K562 (cell line): ENCODE results near the gene GTPBP2. TPM values are rescaled to one million over a fixed set of nuclear protein-coding genes. Genes with fewer than 3 reads are reported as not detected.

Experiments used
- ATAC-seq: fragments of 200-7000 bp; cut with Tn5 transposase; 3 replicates; pipeline ENCODE4 v1.9.1; 2020; ENCODE audit warnings: moderate library complexity
- BruUV-seq: library from RNA; stranded (reverse); fragments of 400-500 nt; replicated peaks from 2 replicates; lab custom pipeline; 2021; lab: Mats Ljungman, UMichigan
- CTCF ChIA-PET: fragments of 300-600 bp; formaldehyde crosslinking; extraction: SDS; loops from one replicate; lab custom pipeline; 2021; ENCODE audit warnings: low intra/inter-chr PET ratio; lab: Yijun Ruan, JAX
- POLR2A ChIA-PET: fragments of 300-600, 350-650 bp; sonication (Branson Sonifier 250); formaldehyde crosslinking; extraction: SDS; loops from one replicate; lab custom pipeline; 2021; ENCODE audit warnings: antibody characterized with exemption, inconsistent platforms; lab: Yijun Ruan, JAX
- DNase-seq, 4 experiments: peaks; one replicate each; pipeline versions ENCODE4 v3.0.0 to v3.0.0-alpha.2; 2011 to 2018; ENCODE audit warnings: low spot score in 3 of 4, mixed read lengths in 3 of 4; ENCODE audit errors: extremely low read depth in 1 of 4
- FAIRE-seq: peaks from 2 replicates; lab custom pipeline; 2011; peaks lifted over from hg19 to GRCh38; lab: Jason Lieb, UNC
- H2AFZ ChIP-seq: 2 replicates; pipeline ENCODE4 v1.6.0; 2011; ENCODE audit warnings: low read depth, low read length, control low read depth, inconsistent platforms
- H3K27ac ChIP-seq: fragments of 200-600 bp; 3 replicates; pipeline ENCODE4 v1.8.0; 2011; ENCODE audit warnings: low read depth, mild to moderate bottlenecking, control low read depth, inconsistent platforms, low read length, moderate library complexity, mixed read lengths; ENCODE audit errors: extremely low read depth
- H3K27me3 ChIP-seq, 2 experiments: fragments of 300-600 bp in 1 of 2; 2 replicates in 1 of 2; 3 replicates in 1 of 2; pipeline versions ENCODE4 v1.6.0 to v1.8.0; 2011; ENCODE audit warnings: inconsistent platforms in 2 of 2, low read length in 2 of 2, mild to moderate bottlenecking in 1 of 2, mixed read lengths in 1 of 2, moderate library complexity in 1 of 2; ENCODE audit not compliant: control insufficient read depth in 2 of 2, insufficient read depth in 2 of 2
- H3K36me3 ChIP-seq: fragments of 300-600 bp; 3 replicates; pipeline ENCODE4 v1.8.0; 2011; ENCODE audit warnings: mild to moderate bottlenecking, low read length, inconsistent platforms; ENCODE audit not compliant: control insufficient read depth, insufficient read depth
- H3K4me1 ChIP-seq, 2 experiments: fragments of 200-600 bp in 1 of 2; replicated peaks in 1 of 2; 2 replicates in 1 of 2; 3 replicates in 1 of 2; pipeline versions ENCODE4 v1.5.1 to v1.8.0; 2011; ENCODE audit warnings: inconsistent platforms in 2 of 2, low read length in 2 of 2, mild to moderate bottlenecking in 1 of 2, mixed read lengths in 1 of 2, moderate library complexity in 1 of 2; ENCODE audit not compliant: control insufficient read depth in 2 of 2, insufficient read depth in 2 of 2
- H3K4me2 ChIP-seq: 2 replicates; pipeline ENCODE4 v1.6.1; 2011; ENCODE audit warnings: low read length, control low read depth, inconsistent platforms, mixed read lengths; ENCODE audit not compliant: insufficient read depth
- H3K4me3 ChIP-seq: fragments of 200-600 bp; sonication (generic), shearing (Covaris generic); 2 replicates; pipeline ENCODE4 v1.5.1; 2016; ENCODE audit warnings: control low read depth, inconsistent platforms
- H3K79me2 ChIP-seq: fragments of 200-600 bp; 3 replicates; pipeline ENCODE4 v1.8.0; 2011; ENCODE audit warnings: low read length, inconsistent platforms; ENCODE audit not compliant: control insufficient read depth, insufficient read depth
- H3K9ac ChIP-seq, 2 experiments: 2 replicates each; pipeline versions ENCODE4 v1.6.0 to v1.6.1; 2011; ENCODE audit warnings: low read depth in 2 of 2, low read length in 2 of 2, control low read depth in 1 of 2, inconsistent platforms in 1 of 2, mild to moderate bottlenecking in 1 of 2, mixed read lengths in 1 of 2; ENCODE audit not compliant: insufficient read depth in 1 of 2
- H3K9me1 ChIP-seq: one replicate; pipeline ENCODE4 v1.6.0; 2011; ENCODE audit warnings: inconsistent platforms, mild to moderate bottlenecking, low read length, moderate library complexity; ENCODE audit not compliant: control insufficient read depth, insufficient read depth
- H3K9me3 ChIP-seq: replicated peaks from 2 replicates; pipeline ENCODE4 v1.5.1; 2011; ENCODE audit warnings: low read depth, low read length, inconsistent platforms; ENCODE audit not compliant: control insufficient read depth, insufficient read depth
- H4K20me1 ChIP-seq: replicated peaks from 2 replicates; pipeline ENCODE4 v1.6.1; 2011; ENCODE audit warnings: low read length, inconsistent platforms, mixed read lengths; ENCODE audit not compliant: control insufficient read depth, insufficient read depth
- BRD9 ChIP-seq: fragments of 450-650 bp; IDR thresholded peaks from 2 replicates; pipeline ENCODE4 v1.6.1; 2018; ENCODE audit warnings: low read depth; ENCODE audit not compliant: partially characterized antibody
- CXXC5 ChIP-seq: fragments of 250-450 bp; sonication (Bioruptor Pico); IDR thresholded peaks from 2 replicates; pipeline ENCODE4 v1.8.0; 2022; ENCODE audit warnings: inconsistent platforms, mild to moderate bottlenecking, moderate library complexity
- ETV1 ChIP-seq: fragments of 450-650 bp; conservative IDR thresholded peaks from 2 replicates; pipeline ENCODE4 v1.6.1; 2016; ENCODE audit warnings: missing genetic modification characterization, control low read depth, low read depth, missing compliant biosample characterization
- FOXA1 ChIP-seq: fragments of 450-650 bp; IDR thresholded peaks from 2 replicates; pipeline ENCODE4 v1.6.1; 2016; ENCODE audit warnings: mild to moderate bottlenecking, borderline replicate concordance
- FOXK2 ChIP-seq, 2 experiments: fragments of 450-650 bp; IDR thresholded peaks in 1 of 2; conservative IDR thresholded peaks in 1 of 2; 2 replicates each; pipeline ENCODE4 v1.6.1; 2016; ENCODE audit warnings: low read depth in 2 of 2, mild to moderate bottlenecking in 1 of 2
- NFE2L1 ChIP-seq: fragments of 450-650 bp; IDR thresholded peaks from 2 replicates; pipeline ENCODE4 v1.6.1; 2016; ENCODE audit warnings: missing genetic modification characterization, low read depth, mild to moderate bottlenecking, missing compliant biosample characterization, moderate library complexity, borderline replicate concordance
- POLR2AphosphoS5 ChIP-seq: IDR thresholded peaks from 2 replicates; pipeline ENCODE4 v1.6.1; 2011; ENCODE audit warnings: mild to moderate bottlenecking, low read depth, low read length, moderate library complexity; ENCODE audit not compliant: control insufficient read depth, insufficient read depth
- SMAD2 ChIP-seq: fragments of 150-350 bp; IDR thresholded peaks from 2 replicates; pipeline ENCODE4 v1.6.1; 2014; ENCODE audit warnings: low read depth, mild to moderate bottlenecking, low read length
- TAF7 ChIP-seq: fragments of 450-650 bp; IDR thresholded peaks from 2 replicates; pipeline ENCODE4 v1.6.1; 2016; ENCODE audit warnings: missing genetic modification characterization, missing compliant biosample characterization
- ZKSCAN1 ChIP-seq: fragments of 150-350 bp; IDR thresholded peaks from 2 replicates; pipeline ENCODE4 v1.6.1; 2016; ENCODE audit warnings: low read depth, low read length
- ZNF121 ChIP-seq: sonication (generic); formaldehyde crosslinking; conservative IDR thresholded peaks from 2 replicates; pipeline ENCODE4 v1.8.0; 2022; ENCODE audit warnings: missing genetic modification reagents
- ZNF174 ChIP-seq: fragments of 250-450 bp; sonication (Bioruptor Pico); IDR thresholded peaks from 2 replicates; pipeline ENCODE4 v1.4.0; 2020; ENCODE audit warnings: mild to moderate bottlenecking
- ZNF695 ChIP-seq: fragments of 450-650 bp; formaldehyde crosslinking; IDR thresholded peaks from 2 replicates; pipeline ENCODE4 v1.4.0; 2020; ENCODE audit warnings: mild to moderate bottlenecking, moderate library complexity
- whole genome bisulfite sequencing: fragments of 100-300 bp; shearing (Covaris generic); methylation state at CpG from one replicate; pipeline ENCODE4 v1.1.6; 2016; ENCODE audit warnings: low coverage, mixed read lengths; ENCODE audit not compliant: insufficient coverage; ENCODE audit errors: missing lambda C conversion rate; 5-methylcytosine and 5-hydroxymethylcytosine counted together
- in situ Hi-C: fragments of 300-500 bp; cut with MboI; formaldehyde crosslinking; loops from 4 replicates; pipeline ENCODE4 v1.15.0; 2018; ENCODE audit warnings: inconsistent platforms, mixed read lengths
- intact Hi-C: fragments of 100-400 bp; cut with micrococcal nuclease; formaldehyde crosslinking; loops from 2 replicates; pipeline ENCODE4 v1.14.2; 2022
- polyA plus RNA-seq, 8 experiments: library from polyadenylated mRNA; depleted of rRNA in 4 of 8; stranded (reverse) in 5 of 8; unstranded in 3 of 8; fragments of >200 nt; fragmentation: Nextera tagmentation in 2 of 8; fragmentation: Illumina TruSeq in 1 of 8; extraction: Ambion mirVana in 2 of 8; extraction: Trizol in 1 of 8; gene quantifications; 2 replicates each; pipeline versions ENCODE4 v1.2.1 to v1.2.3, GENCODE V29; 2011 to 2014; ENCODE audit warnings: inconsistent platforms in 1 of 8, missing spikeins in 1 of 8
- total RNA-seq, 7 experiments: library from RNA; depleted of rRNA in 6 of 7; stranded (reverse); fragments of >200 nt in 6 of 7; fragmentation: Illumina TruSeq in 2 of 7; extraction: Trizol in 2 of 7; gene quantifications; 2 replicates each; pipeline versions ENCODE4 v1.2.1 to v1.2.3, GENCODE V29; 2011 to 2021; ENCODE audit warnings: low replicate concordance in 1 of 7
- TF ChIP-seq, protein P1 (sequence below): sonication (generic); formaldehyde crosslinking; IDR thresholded peaks from 2 replicates; pipeline ENCODE4 v1.8.1; 2023; ENCODE audit warnings: mild to moderate bottlenecking, missing genetic modification reagents

The GTPBP2 gene
- total and polyA plus RNA-seq, 9 of the 15 experiments (the other 6 are each of a cell fraction or from before 2014, with no cell fraction given), result 48.4 to 196 (median 111) TPM

DNA sequence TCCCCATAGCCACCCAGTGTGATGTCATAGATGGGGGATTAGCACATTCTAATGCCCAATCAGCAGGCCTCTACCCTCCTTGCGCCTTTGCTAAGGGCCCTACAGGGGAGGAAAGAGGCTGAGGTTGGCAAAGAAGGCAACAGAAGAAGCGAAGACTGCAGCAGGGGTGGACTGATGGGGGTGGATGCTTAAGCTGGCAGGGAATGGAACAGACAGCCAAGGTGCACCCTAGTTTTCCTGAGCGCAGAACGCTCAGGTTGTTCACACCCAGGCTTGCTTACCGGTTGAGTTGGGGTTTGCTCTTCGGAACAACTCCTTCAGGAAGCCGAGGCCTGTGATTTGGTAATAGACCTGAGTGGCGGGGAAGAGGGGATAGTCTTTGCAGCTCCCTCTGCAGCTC, 45.9 kb upstream of the GTPBP2 start:
- POLR2A ChIA-PET, result interaction anchor here (0.6 to 2.3 kb wide), 8 partner anchors 9 to 405 kb away, joined by 3 to 9 read pairs (median 3); no protein-coding TSS in a partner anchor
- in situ Hi-C loops, result no loop called here
- H4K20me1 ChIP-seq, result no peaks in the 10 kb centered on the region; the same call in 1 of the 2 replicates

DNA sequence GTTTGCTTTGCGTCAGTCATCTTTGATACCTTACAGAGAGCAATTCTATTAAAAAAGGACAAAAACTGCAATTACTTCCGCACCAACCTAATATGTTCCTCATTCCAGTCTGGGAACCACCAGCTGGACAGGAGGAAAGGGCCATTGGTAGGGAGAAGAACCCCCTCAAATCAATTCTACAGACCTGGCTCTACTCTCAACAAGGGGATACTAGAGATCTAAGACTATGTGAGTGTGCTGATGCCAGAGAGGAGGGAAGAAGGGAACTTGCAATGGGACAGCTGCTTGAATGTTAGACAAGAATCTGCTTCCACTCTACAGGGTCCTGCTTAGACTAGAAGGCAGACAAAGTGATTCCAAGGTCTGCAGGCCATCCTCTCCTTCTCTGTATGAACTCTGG, 45.2 kb upstream of the GTPBP2 start:
- no peak overlapping the region for H3K4me3 ChIP-seq
- POLR2A ChIA-PET, result interaction anchor here (0.6 to 2.4 kb wide), 6 partner anchors 8 to 568 kb away, joined by 3 to 15 read pairs (median 4); no protein-coding TSS in a partner anchor
- whole genome bisulfite sequencing, result 92% methylated on average over 2 of the region's 2 CpGs
- BruUV-seq, result no TSS peak
- H3K9me3 ChIP-seq, result no peaks in the 10 kb centered on the region
- H3K27ac ChIP-seq, result no peak overlapping the region
- H3K4me1 ChIP-seq, result peaks cover 18 to 20% of the 10 kb centered on the region in 2 experiments
- H2AFZ ChIP-seq, result no peak overlapping the region
- intact Hi-C loops, result no loop called here
- ATAC-seq (no peak), FAIRE-seq (no peak), DNase-seq (no peak)
- no peaks in the 10 kb centered on the region; the same call in 1 of the 2 replicates for H4K20me1 ChIP-seq
- peaks cover under 1% of the 10 kb centered on the region; the same call in 1 of the 3 replicates for H3K79me2 ChIP-seq
- H3K27me3 ChIP-seq, result no peaks in the 10 kb centered on the region
- peaks cover 89% of the 10 kb centered on the region for H3K36me3 ChIP-seq
- H3K9me1 ChIP-seq, result peaks cover 8% of the 10 kb centered on the region
- no peak overlapping the region for H3K4me2 ChIP-seq
- in situ Hi-C loops, result no loop called here
- no peak overlapping the region for H3K9ac ChIP-seq
- CTCF ChIA-PET, result no interaction called here
- TF ChIP-seq ZNF695 (no peak), BRD9 (no peak), FOXK2 (conservative IDR thresholded peaks at IDR 0.05 in 1 of 2, IDR thresholded peaks at IDR 0.05 in 1 of 2; ENCODE audit: low read depth in 2 of 2) (no peak), ZNF121 (no peak), FOXA1 (no peak), CXXC5 (CRISPR knock-in tag) (no peak), ETV1 (tag) (no peak), SMAD2 (no peak), NFE2L1 (tag) (no peak), ZKSCAN1 (no peak)

More for the DNA sequence above, 45.9 kb upstream of the GTPBP2 start:
- Histone ChIP-seq H3K9me3 (no peaks in the 10 kb centered on the region), H3K27ac (no peak overlapping the region), H3K4me3 (no peak overlapping the region), H3K4me1 (peaks cover 12 to 14% of the 10 kb centered on the region in 2 experiments), H3K4me2 (no peak overlapping the region), H3K27me3 (no peaks in the 10 kb centered on the region), H3K9ac (no peak overlapping the region), H3K36me3 (peaks cover 95% of the 10 kb centered on the region), H2AFZ (no peak overlapping the region), H3K9me1 (peaks cover 6% of the 10 kb centered on the region), H3K79me2 (peaks cover 4% of the 10 kb centered on the region; the same call in 1 of the 3 replicates)
- ATAC-seq, result no peak
- no TSS peak for BruUV-seq
- no peak for FAIRE-seq
- intact Hi-C loops, result no loop called here
- DNase-seq, result no peak
- CTCF ChIA-PET, result no interaction called here
- WGBS, result 93% methylated on average over 8 of the region's 8 CpGs
- TF ChIP-seq, protein P1, sequence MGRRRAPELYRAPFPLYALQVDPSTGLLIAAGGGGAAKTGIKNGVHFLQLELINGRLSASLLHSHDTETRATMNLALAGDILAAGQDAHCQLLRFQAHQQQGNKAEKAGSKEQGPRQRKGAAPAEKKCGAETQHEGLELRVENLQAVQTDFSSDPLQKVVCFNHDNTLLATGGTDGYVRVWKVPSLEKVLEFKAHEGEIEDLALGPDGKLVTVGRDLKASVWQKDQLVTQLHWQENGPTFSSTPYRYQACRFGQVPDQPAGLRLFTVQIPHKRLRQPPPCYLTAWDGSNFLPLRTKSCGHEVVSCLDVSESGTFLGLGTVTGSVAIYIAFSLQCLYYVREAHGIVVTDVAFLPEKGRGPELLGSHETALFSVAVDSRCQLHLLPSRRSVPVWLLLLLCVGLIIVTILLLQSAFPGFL (CRISPR knock-in tag), result no peak
- TF ChIP-seq TAF7 (tag), result no peak
- TF ChIP-seq ZNF174 (CRISPR knock-in tag), result no peak
- TF ChIP-seq POLR2AphosphoS5, result 0 out of 2 replicates have a peak, but pooled peaks have one; percentile 4
